K562 (cell line): ENCODE measurements around the gene TRABD2B.

Experiments
- EZH2 ChIP-seq: IDR thresholded peaks from 2 replicates; pipeline ENCODE4 v1.6.1; 2012; ENCODE audit warnings: low read depth, mild to moderate bottlenecking, inconsistent platforms, low read length, borderline replicate concordance
- FOXM1 ChIP-seq, 2 experiments: fragments of 450-650 bp in 1 of 2; sonication (generic) in 1 of 2; formaldehyde crosslinking in 1 of 2; IDR thresholded peaks; 2 replicates each; pipeline versions ENCODE4 v1.6.1 to v1.9.0; 2017 to 2022; ENCODE audit warnings: low read depth in 2 of 2, mild to moderate bottlenecking in 2 of 2, missing genetic modification reagents in 1 of 2, moderate library complexity in 1 of 2
- PCBP1 ChIP-seq: fragments of 200-400 bp; formaldehyde crosslinking; IDR thresholded peaks from 2 replicates; pipeline ENCODE4 v1.6.1; 2018; ENCODE audit warnings: mild to moderate bottlenecking, low read depth, low read length; ENCODE audit not compliant: poor library complexity, severe bottlenecking
- RCOR1 ChIP-seq, 2 experiments: IDR thresholded peaks; 2 replicates each; pipeline ENCODE4 v1.6.1; 2012; ENCODE audit warnings: low read depth in 2 of 2, low read length in 2 of 2, borderline replicate concordance in 1 of 2, improper control_type of control experiment in 1 of 2

- TF ChIP-seq FOXM1 (IDR thresholded peaks at IDR 0.05; ENCODE audit: low read depth), result no peak
- no peak for TF ChIP-seq FOXM1 (CRISPR knock-in tag; IDR thresholded peaks at IDR 0.05; ENCODE audit: low read depth)
- TF ChIP-seq EZH2, result no peak
- TF ChIP-seq PCBP1, result no peak
- no peak for TF ChIP-seq RCOR1 (IDR thresholded peaks at IDR 0.05; ENCODE audit: borderline replicate concordance in 1 of 2, low read depth in 2 of 2, low read length in 2 of 2)
Observed at GRCh38 chr1:47888294-47888629, 108.9 kb downstream of the TRABD2B start.
